K562 (cell line): ENCODE measurements around the gene CENPQ. TPM values are rescaled to one million over a fixed set of nuclear protein-coding genes. Genes with fewer than 3 reads are reported as not detected.

ENCODE experiments used
- BRD4 ChIP-seq: fragments of 200-600 bp; sonication (generic); IDR thresholded peaks from 2 replicates; pipeline ENCODE4 v1.6.1; 2017; ENCODE audit warnings: inconsistent platforms
- DIDO1 ChIP-seq: fragments of 450-650 bp; IDR thresholded peaks from 2 replicates; pipeline ENCODE4 v1.6.1; 2016; ENCODE audit warnings: low read depth, missing biosample characterization, missing genetic modification characterization
- DMBX1 ChIP-seq: fragments of 250-450 bp; sonication (Bioruptor Pico); IDR thresholded peaks from 2 replicates; pipeline ENCODE4 v1.8.0; 2022; ENCODE audit warnings: inconsistent platforms, mild to moderate bottlenecking, moderate library complexity, borderline replicate concordance
- FOXP1 ChIP-seq: sonication (generic); formaldehyde crosslinking; IDR thresholded peaks from 2 replicates; pipeline ENCODE4 v1.8.0; 2022; ENCODE audit warnings: mild to moderate bottlenecking, missing genetic modification reagents
- HNRNPLL ChIP-seq: fragments of 200-400 bp; formaldehyde crosslinking; IDR thresholded peaks from 2 replicates; pipeline ENCODE4 v1.6.1; 2017; ENCODE audit warnings: low read length, low read depth, mild to moderate bottlenecking; ENCODE audit not compliant: poor library complexity, severe bottlenecking
- JUN ChIP-seq, 2 experiments: sonication (generic) in 1 of 2; formaldehyde crosslinking in 1 of 2; IDR thresholded peaks; 2 replicates each; pipeline versions ENCODE4 v1.6.1 to v1.8.0; 2012 to 2022; ENCODE audit warnings: borderline replicate concordance in 2 of 2, mild to moderate bottlenecking in 2 of 2, improper control_type of control experiment in 1 of 2, low read depth in 1 of 2, low read length in 1 of 2, missing genetic modification reagents in 1 of 2
- XRCC4 ChIP-seq: IDR thresholded peaks from one replicate; pipeline ENCODE4 v1.6.1; 2011; ENCODE audit not compliant: insufficient read depth, insufficient read length; ENCODE audit errors: extremely low read depth
- ZBTB1 ChIP-seq: sonication (generic); formaldehyde crosslinking; IDR thresholded peaks from 2 replicates; pipeline ENCODE4 v1.8.1; 2023; ENCODE audit warnings: missing genetic modification reagents, low read depth, mild to moderate bottlenecking, borderline replicate concordance
- ZNF146 ChIP-seq: IDR thresholded peaks from one replicate; pipeline ENCODE4 v1.6.1; 2018; ENCODE audit warnings: missing compliant biosample characterization; ENCODE audit not compliant: unreplicated experiment
- ZNF444 ChIP-seq: fragments of 250-450 bp; sonication (Bioruptor Pico); IDR thresholded peaks from 2 replicates; pipeline ENCODE4 v1.4.0; 2020; ENCODE audit warnings: mild to moderate bottlenecking, moderate library complexity
- ZNF583 ChIP-seq: fragments of 250-450 bp; sonication (Bioruptor Pico); IDR thresholded peaks from 2 replicates; pipeline ENCODE4 v1.4.0; 2020
- ZNF766 ChIP-seq: fragments of 200-800 bp; sonication (Bioruptor generic); conservative IDR thresholded peaks from 2 replicates; pipeline ENCODE4 v1.6.1; 2016; ENCODE audit warnings: missing genetic modification characterization, missing compliant biosample characterization
- ZNF785 ChIP-seq: fragments of 250-450 bp; sonication (Bioruptor Pico); IDR thresholded peaks from 2 replicates; pipeline ENCODE4 v1.4.0; 2020; ENCODE audit warnings: mild to moderate bottlenecking
- polyA plus RNA-seq, 8 experiments: library from polyadenylated mRNA; depleted of rRNA in 4 of 8; stranded (reverse) in 5 of 8; unstranded in 3 of 8; fragments of >200 nt; fragmentation: Nextera tagmentation in 2 of 8; fragmentation: Illumina TruSeq in 1 of 8; extraction: Ambion mirVana in 2 of 8; extraction: Trizol in 1 of 8; gene quantifications; 2 replicates each; pipeline versions ENCODE4 v1.2.1 to v1.2.3, GENCODE V29; 2011 to 2014; ENCODE audit warnings: inconsistent platforms in 1 of 8, missing spikeins in 1 of 8
- total RNA-seq, 7 experiments: library from RNA; depleted of rRNA in 6 of 7; stranded (reverse); fragments of >200 nt in 6 of 7; fragmentation: Illumina TruSeq in 2 of 7; extraction: Trizol in 2 of 7; gene quantifications; 2 replicates each; pipeline versions ENCODE4 v1.2.1 to v1.2.3, GENCODE V29; 2011 to 2021; ENCODE audit warnings: low replicate concordance in 1 of 7
- TF ChIP-seq, protein P1 (sequence below): fragments of 450-650 bp; IDR thresholded peaks from one replicate; pipeline ENCODE4 v1.6.1; 2018; ENCODE audit warnings: mild to moderate bottlenecking, moderate library complexity; ENCODE audit not compliant: partially characterized antibody
- TF ChIP-seq, protein P2 (sequence below): IDR thresholded peaks from 3 replicates; pipeline ENCODE4 v1.6.1; 2011; ENCODE audit warnings: borderline replicate concordance, mild to moderate bottlenecking; ENCODE audit not compliant: insufficient read length, insufficient read depth
- TF ChIP-seq, protein P3 (sequence below): fragments of 450-650 bp; formaldehyde crosslinking; IDR thresholded peaks from 2 replicates; pipeline ENCODE4 v1.4.0; 2020; ENCODE audit warnings: mild to moderate bottlenecking, moderate library complexity
- TF ChIP-seq, protein P4 (sequence below): sonication (generic); formaldehyde crosslinking; IDR thresholded peaks from 2 replicates; pipeline ENCODE4 v1.8.0; 2023; ENCODE audit warnings: missing genetic modification reagents, mild to moderate bottlenecking, borderline replicate concordance

The CENPQ gene
- total and polyA plus RNA-seq, 9 of the 15 experiments (the other 6 are each of a cell fraction or from before 2014, with no cell fraction given), result 12.7 to 48.3 (median 26.4) TPM

DNA sequence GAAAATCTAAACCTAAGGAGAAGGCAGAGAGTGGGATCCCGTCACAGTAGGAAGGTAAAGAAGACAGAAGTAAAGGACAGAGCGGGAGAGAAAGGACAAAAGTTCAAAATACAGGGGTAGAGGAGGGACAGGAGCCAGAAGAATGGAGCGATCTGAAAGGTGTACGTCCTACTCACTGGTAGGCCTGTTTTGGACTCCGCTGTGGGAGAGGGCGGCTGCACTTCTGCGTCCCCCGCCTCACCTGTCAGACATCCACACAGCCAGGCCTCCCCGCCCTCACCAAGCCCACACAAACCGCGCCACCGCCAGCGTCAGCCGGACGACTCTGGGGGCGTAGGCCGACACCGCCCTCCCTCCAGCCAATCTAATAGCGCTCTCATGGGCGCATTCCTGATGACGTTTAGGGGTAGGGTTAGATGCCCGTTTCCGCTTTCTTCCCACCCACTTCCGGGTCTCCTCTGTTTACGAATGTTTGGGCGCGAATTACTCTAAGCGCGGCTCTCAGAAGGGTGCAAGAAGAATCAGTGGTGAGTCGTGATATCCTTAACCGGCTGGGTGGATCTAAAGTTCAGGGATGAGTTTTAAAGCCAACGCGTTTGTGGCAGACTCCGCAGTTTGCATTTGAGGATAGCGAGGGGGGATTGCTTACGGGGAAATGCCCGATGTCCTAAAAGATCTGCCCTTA lies at the start of gene CENPQ, which contains the start of gene MMUT (continued):
- TF ChIP-seq HNRNPLL (peak; percentile 91), ZNF146 (CRISPR knock-in tag) (no peak), ZNF583 (no peak), ZNF766 (CRISPR knock-in tag) (0 out of 2 replicates have a peak, but pooled peaks have one; percentile 48), ZNF785 (CRISPR knock-in tag) (no peak), FOXP1 (CRISPR knock-in tag) (peak; percentile 17; the same call in 1 of the 2 replicates), BRD4 (no peak), XRCC4 (no peak), ZBTB1 (CRISPR knock-in tag) (0 out of 2 replicates have a peak, but pooled peaks have one; percentile 70), JUN (IDR thresholded peaks at IDR 0.05; ENCODE audit: borderline replicate concordance, low read depth, low read length) (0 out of 2 replicates have a peak, but pooled peaks have one; percentile 48), JUN (CRISPR knock-in tag; IDR thresholded peaks at IDR 0.05; ENCODE audit: borderline replicate concordance) (0 out of 2 replicates have a peak, but pooled peaks have one; percentile 24), DMBX1 (no peak), DIDO1 (no peak; the same call in none of the 2 replicates), ZNF444 (CRISPR knock-in tag) (no peak)
- TF ChIP-seq, protein P1, sequence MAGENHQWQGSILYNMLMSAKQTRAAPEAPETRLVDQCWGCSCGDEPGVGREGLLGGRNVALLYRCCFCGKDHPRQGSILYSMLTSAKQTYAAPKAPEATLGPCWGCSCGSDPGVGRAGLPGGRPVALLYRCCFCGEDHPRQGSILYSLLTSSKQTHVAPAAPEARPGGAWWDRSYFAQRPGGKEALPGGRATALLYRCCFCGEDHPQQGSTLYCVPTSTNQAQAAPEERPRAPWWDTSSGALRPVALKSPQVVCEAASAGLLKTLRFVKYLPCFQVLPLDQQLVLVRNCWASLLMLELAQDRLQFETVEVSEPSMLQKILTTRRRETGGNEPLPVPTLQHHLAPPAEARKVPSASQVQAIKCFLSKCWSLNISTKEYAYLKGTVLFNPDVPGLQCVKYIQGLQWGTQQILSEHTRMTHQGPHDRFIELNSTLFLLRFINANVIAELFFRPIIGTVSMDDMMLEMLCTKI, result no peak
- TF ChIP-seq, protein P2, sequence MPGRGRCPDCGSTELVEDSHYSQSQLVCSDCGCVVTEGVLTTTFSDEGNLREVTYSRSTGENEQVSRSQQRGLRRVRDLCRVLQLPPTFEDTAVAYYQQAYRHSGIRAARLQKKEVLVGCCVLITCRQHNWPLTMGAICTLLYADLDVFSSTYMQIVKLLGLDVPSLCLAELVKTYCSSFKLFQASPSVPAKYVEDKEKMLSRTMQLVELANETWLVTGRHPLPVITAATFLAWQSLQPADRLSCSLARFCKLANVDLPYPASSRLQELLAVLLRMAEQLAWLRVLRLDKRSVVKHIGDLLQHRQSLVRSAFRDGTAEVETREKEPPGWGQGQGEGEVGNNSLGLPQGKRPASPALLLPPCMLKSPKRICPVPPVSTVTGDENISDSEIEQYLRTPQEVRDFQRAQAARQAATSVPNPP, result no peak
- TF ChIP-seq, protein P3, sequence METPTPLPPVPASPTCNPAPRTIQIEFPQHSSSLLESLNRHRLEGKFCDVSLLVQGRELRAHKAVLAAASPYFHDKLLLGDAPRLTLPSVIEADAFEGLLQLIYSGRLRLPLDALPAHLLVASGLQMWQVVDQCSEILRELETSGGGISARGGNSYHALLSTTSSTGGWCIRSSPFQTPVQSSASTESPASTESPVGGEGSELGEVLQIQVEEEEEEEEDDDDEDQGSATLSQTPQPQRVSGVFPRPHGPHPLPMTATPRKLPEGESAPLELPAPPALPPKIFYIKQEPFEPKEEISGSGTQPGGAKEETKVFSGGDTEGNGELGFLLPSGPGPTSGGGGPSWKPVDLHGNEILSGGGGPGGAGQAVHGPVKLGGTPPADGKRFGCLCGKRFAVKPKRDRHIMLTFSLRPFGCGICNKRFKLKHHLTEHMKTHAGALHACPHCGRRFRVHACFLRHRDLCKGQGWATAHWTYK (CRISPR knock-in tag), result peak; percentile 50; the same call in 1 of the 2 replicates
- TF ChIP-seq, protein P4, sequence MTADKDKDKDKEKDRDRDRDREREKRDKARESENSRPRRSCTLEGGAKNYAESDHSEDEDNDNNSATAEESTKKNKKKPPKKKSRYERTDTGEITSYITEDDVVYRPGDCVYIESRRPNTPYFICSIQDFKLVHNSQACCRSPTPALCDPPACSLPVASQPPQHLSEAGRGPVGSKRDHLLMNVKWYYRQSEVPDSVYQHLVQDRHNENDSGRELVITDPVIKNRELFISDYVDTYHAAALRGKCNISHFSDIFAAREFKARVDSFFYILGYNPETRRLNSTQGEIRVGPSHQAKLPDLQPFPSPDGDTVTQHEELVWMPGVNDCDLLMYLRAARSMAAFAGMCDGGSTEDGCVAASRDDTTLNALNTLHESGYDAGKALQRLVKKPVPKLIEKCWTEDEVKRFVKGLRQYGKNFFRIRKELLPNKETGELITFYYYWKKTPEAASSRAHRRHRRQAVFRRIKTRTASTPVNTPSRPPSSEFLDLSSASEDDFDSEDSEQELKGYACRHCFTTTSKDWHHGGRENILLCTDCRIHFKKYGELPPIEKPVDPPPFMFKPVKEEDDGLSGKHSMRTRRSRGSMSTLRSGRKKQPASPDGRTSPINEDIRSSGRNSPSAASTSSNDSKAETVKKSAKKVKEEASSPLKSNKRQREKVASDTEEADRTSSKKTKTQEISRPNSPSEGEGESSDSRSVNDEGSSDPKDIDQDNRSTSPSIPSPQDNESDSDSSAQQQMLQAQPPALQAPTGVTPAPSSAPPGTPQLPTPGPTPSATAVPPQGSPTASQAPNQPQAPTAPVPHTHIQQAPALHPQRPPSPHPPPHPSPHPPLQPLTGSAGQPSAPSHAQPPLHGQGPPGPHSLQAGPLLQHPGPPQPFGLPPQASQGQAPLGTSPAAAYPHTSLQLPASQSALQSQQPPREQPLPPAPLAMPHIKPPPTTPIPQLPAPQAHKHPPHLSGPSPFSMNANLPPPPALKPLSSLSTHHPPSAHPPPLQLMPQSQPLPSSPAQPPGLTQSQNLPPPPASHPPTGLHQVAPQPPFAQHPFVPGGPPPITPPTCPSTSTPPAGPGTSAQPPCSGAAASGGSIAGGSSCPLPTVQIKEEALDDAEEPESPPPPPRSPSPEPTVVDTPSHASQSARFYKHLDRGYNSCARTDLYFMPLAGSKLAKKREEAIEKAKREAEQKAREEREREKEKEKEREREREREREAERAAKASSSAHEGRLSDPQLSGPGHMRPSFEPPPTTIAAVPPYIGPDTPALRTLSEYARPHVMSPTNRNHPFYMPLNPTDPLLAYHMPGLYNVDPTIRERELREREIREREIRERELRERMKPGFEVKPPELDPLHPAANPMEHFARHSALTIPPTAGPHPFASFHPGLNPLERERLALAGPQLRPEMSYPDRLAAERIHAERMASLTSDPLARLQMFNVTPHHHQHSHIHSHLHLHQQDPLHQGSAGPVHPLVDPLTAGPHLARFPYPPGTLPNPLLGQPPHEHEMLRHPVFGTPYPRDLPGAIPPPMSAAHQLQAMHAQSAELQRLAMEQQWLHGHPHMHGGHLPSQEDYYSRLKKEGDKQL (CRISPR knock-in tag), result no peak
